Spleen (tissue), 13 donors: ENCODE measurements around the gene HEPACAM. TPM values are rescaled to one million over a fixed set of nuclear protein-coding genes. Genes with fewer than 3 reads are reported as not detected.

ENCODE experiments used
- DNase-seq: peaks from one replicate; pipeline ENCODE4 v3.0.0-alpha.2; 2020
- H3K27ac ChIP-seq, 8 donors: fragments of 200-600 bp; sonication (generic) in 7 of 8; 1 replicate in 4 of 8; 2 replicates in 4 of 8; pipeline versions ENCODE4 v1.5.0 to v1.8.0; 2016 to 2021; ENCODE audit warnings: inconsistent platforms in 4 of 8, mild to moderate bottlenecking in 4 of 8, moderate library complexity in 1 of 8
- H3K27me3 ChIP-seq, 7 donors: fragments of 200-600 bp; sonication (generic) in 6 of 7; replicated peaks in 1 of 7; 1 replicate in 4 of 7; 2 replicates in 3 of 7; pipeline versions ENCODE4 v1.5.0 to v1.8.0; 2016 to 2021; ENCODE audit warnings: inconsistent platforms in 3 of 7, mild to moderate bottlenecking in 1 of 7
- H3K36me3 ChIP-seq, 6 donors: fragments of 200-600 bp; sonication (generic) in 5 of 6; 1 replicate in 4 of 6; 2 replicates in 2 of 6; pipeline versions ENCODE4 v1.5.0 to v1.8.0; 2016 to 2021; ENCODE audit warnings: inconsistent platforms in 2 of 6
- H3K4me1 ChIP-seq, 6 donors: fragments of 200-600 bp; sonication (generic) in 5 of 6; 1 replicate in 3 of 6; 2 replicates in 3 of 6; pipeline versions ENCODE4 v1.5.0 to v1.8.0; 2016 to 2021; ENCODE audit warnings: inconsistent platforms in 3 of 6
- H3K4me3 ChIP-seq, 8 donors: fragments of 200-600 bp; sonication (generic) in 7 of 8; 1 replicate in 4 of 8; 2 replicates in 4 of 8; pipeline versions ENCODE4 v1.5.0 to v1.8.0; 2016 to 2021; ENCODE audit warnings: inconsistent platforms in 4 of 8, mild to moderate bottlenecking in 4 of 8, moderate library complexity in 2 of 8
- H3K9me3 ChIP-seq, 8 donors: fragments of 200-600 bp; sonication (generic) in 7 of 8; 1 replicate in 4 of 8; 2 replicates in 4 of 8; pipeline versions ENCODE4 v1.5.0 to v1.8.0; 2016 to 2021; ENCODE audit warnings: inconsistent platforms in 4 of 8
- POLR2A ChIP-seq, 3 donors: fragments of 450-650 bp; IDR thresholded peaks; one replicate each; pipeline ENCODE4 v1.5.1; 2017; ENCODE audit warnings: antibody characterized with exemption in 3 of 3, mild to moderate bottlenecking in 1 of 3
- POLR2AphosphoS5 ChIP-seq, 3 donors: sonication (generic); formaldehyde crosslinking; IDR thresholded peaks; one replicate each; pipeline ENCODE4 v1.5.1; 2017; ENCODE audit warnings: antibody characterized with exemption in 3 of 3
- WGBS, 5 donors: extraction: QIAGEN DNeasy Blood & Tissue Kit in 3 of 5; methylation state at CpG; one replicate each; pipeline versions ENCODE4 v1.1.5 to v1.1.7; 2013 to 2018; 5-methylcytosine and 5-hydroxymethylcytosine counted together
- intact Hi-C: fragments of 100-400 bp; cut with DNase I; formaldehyde crosslinking; loops from one replicate; pipeline ENCODE4 v1.15.0; 2023; ENCODE audit warnings: low total_unique reads
- long read RNA-seq, 2 donors: transcript quantifications; one replicate each; lab custom pipeline, GENCODE V29; 2026
- polyA plus RNA-seq, 3 donors: library from polyadenylated mRNA; stranded (reverse); fragments of 200-250 nt; gene quantifications; one replicate each; pipeline ENCODE4 v1.2.1, GENCODE V29; 2013
- total RNA-seq, 7 donors: library from RNA; depleted of rRNA in 3 of 7; stranded (reverse); fragments of >200 nt in 3 of 7; fragmentation: NEBNext Ultra II Directional in 4 of 7; extraction: Animal tissue kit (Norgen Biotek cat#: 25700) in 4 of 7; gene quantifications; one replicate each; pipeline versions ENCODE4 v1.1.0 to v1.2.1, GENCODE V29; 2016 to 2021
- TF ChIP-seq, protein P1 (sequence below), 11 experiments: fragments of 200-600 bp in 7 of 11; fragments of 450-650 bp in 4 of 11; sonication (generic) in 4 of 11; IDR thresholded peaks in 8 of 11; conservative IDR thresholded peaks in 3 of 11; 1 replicate in 7 of 11; 2 replicates in 4 of 11; pipeline versions ENCODE4 v1.4.0 to v1.8.0; 2016 to 2021; ENCODE audit warnings: antibody characterized with exemption in 11 of 11, inconsistent platforms in 4 of 11, mild to moderate bottlenecking in 1 of 11
- donor health status: healthy with polysubstance abuse.
- donor health status: DM: no; HTN: no; CAD: no; lungs with moderate emphysema.
- donor health status: DM: no; HTN: no; CAD: no.
- donor health status: Bipolar disorder and iron deficiency.
- donor health status: healthy.
- donor health status: DM: no; HTN: no; CAD: no.
- donor health status: DM: yes; HTN: yes; CAD: no.

HEPACAM gene, protein sequence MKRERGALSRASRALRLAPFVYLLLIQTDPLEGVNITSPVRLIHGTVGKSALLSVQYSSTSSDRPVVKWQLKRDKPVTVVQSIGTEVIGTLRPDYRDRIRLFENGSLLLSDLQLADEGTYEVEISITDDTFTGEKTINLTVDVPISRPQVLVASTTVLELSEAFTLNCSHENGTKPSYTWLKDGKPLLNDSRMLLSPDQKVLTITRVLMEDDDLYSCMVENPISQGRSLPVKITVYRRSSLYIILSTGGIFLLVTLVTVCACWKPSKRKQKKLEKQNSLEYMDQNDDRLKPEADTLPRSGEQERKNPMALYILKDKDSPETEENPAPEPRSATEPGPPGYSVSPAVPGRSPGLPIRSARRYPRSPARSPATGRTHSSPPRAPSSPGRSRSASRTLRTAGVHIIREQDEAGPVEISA
- 1 to 10 TPM in 1 of 7 donors, not detected in 6; 2.7 TPM for total RNA-seq
- under 1 TPM; 0.04 to 0.38 (median 0.22) TPM for polyA plus RNA-seq
- long read RNA-seq, donor 1, result 0 reads
- long read RNA-seq, donor 2, result 0 reads

DNA sequence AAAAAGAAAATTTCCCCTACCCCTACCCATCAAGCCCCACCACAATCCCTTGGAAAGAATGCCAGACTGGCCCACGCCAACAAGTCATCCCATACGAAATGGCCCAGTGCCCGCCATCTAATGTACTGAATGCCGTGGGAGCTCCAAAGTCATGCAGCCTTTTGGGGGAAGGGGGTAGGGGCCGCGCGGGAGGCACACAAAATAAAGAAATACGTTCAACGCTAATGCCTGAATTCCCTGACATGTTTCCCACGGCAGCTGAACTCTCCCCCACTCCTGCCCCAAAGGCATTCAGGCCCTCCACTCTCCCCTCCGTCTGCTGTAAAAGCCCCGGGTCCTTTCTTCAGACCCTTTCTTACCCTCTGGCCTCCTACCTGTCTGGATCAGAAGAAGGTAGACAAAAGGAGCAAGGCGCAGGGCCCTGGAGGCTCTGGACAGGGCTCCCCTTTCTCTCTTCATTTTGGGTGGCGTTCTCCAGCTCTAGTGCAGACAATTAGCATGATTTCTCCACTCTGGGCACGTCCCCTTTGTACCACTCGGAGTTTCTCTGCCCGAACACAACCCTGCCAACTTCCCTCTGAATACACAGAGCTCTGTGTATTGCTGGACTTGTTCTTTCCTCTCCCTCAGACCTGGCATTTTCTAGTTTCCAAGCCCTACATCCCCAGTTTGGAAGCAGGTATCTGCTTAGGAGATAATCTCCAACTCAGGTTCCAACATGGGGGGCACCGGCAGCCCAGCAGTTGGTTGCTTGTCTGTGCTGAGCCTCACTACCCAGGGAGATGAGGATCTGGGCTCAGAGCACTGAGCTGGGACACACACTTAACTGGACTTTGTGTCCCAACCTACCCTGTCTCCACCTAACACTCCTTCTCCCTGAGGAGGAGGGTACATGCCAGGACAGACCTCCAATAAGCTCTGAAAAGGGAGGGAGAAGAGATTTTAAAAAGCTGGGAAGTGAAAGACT lies at the start of gene HEPACAM:
Gene HEPACAM (minus strand): TSS at position 500 of the 967 bp plus-strand sequence. CDS start 41 bp downstream, at position 459.
- Histone ChIP-seq H3K9me3 (no peaks in the 10 kb centered on the region), H3K27ac (no peak within 1 kb of the TSS), H3K27me3 (peaks cover 0 to 35% (median 0%) of the 10 kb centered on the region in 7 donors), H3K4me1 (no peaks in the 10 kb centered on the region), H3K4me3 (no peak within 1 kb of the TSS), H3K36me3 (no peaks in the 10 kb centered on the region)
- TF ChIP-seq POLR2AphosphoS5 (IDR thresholded peaks at IDR 0.05), result no peak
- intact Hi-C loops, result no loop called here
- no peak for DNase-seq
- WGBS, 5 donors, result 87 to 93% (median 90%) methylated on average over 18 of the region's 18 CpGs

DNA sequence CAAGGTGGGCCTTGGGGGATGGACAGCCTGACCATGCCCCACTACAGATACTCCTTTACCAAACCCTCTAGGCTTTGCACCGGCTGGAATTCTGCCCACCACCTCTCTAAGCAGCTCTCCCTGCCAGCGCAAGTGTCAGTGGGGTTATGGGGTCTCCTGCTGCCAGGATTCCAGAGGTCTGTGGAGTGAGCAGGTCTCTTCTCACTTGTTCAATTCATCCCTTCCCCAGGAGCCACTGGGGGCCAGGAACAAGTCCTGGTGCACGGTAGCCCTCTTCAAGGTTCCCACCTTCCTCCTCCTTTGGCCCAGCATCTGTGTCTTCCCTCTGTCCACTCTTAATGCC lies 48.6 kb upstream of the HEPACAM start:
- Histone ChIP-seq H3K36me3 (peaks cover 0 to 34% (median 0%) of the 10 kb centered on the region in 6 donors), H3K27ac (no peak overlapping the region), H3K9me3 (peaks cover 0 to 41% (median 32%) of the 10 kb centered on the region in 8 donors), H3K4me3 (no peak overlapping the region), H3K27me3 (no peaks in the 10 kb centered on the region), H3K4me1 (no peaks in the 10 kb centered on the region)
- DNase-seq, result no peak
- intact Hi-C loops, result no loop called here
- TF ChIP-seq POLR2AphosphoS5 (IDR thresholded peaks at IDR 0.05) (no peak), POLR2A (IDR thresholded peaks at IDR 0.05) (no peak)
- TF ChIP-seq, protein P1, sequence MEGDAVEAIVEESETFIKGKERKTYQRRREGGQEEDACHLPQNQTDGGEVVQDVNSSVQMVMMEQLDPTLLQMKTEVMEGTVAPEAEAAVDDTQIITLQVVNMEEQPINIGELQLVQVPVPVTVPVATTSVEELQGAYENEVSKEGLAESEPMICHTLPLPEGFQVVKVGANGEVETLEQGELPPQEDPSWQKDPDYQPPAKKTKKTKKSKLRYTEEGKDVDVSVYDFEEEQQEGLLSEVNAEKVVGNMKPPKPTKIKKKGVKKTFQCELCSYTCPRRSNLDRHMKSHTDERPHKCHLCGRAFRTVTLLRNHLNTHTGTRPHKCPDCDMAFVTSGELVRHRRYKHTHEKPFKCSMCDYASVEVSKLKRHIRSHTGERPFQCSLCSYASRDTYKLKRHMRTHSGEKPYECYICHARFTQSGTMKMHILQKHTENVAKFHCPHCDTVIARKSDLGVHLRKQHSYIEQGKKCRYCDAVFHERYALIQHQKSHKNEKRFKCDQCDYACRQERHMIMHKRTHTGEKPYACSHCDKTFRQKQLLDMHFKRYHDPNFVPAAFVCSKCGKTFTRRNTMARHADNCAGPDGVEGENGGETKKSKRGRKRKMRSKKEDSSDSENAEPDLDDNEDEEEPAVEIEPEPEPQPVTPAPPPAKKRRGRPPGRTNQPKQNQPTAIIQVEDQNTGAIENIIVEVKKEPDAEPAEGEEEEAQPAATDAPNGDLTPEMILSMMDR (IDR thresholded peaks at IDR 0.05 in 8 of 11, conservative IDR thresholded peaks at IDR 0.05 in 3 of 11), result no peak
- WGBS, 5 donors, result 93 to 95% (median 95%) methylated on average over 3 of the region's 3 CpGs

DNA sequence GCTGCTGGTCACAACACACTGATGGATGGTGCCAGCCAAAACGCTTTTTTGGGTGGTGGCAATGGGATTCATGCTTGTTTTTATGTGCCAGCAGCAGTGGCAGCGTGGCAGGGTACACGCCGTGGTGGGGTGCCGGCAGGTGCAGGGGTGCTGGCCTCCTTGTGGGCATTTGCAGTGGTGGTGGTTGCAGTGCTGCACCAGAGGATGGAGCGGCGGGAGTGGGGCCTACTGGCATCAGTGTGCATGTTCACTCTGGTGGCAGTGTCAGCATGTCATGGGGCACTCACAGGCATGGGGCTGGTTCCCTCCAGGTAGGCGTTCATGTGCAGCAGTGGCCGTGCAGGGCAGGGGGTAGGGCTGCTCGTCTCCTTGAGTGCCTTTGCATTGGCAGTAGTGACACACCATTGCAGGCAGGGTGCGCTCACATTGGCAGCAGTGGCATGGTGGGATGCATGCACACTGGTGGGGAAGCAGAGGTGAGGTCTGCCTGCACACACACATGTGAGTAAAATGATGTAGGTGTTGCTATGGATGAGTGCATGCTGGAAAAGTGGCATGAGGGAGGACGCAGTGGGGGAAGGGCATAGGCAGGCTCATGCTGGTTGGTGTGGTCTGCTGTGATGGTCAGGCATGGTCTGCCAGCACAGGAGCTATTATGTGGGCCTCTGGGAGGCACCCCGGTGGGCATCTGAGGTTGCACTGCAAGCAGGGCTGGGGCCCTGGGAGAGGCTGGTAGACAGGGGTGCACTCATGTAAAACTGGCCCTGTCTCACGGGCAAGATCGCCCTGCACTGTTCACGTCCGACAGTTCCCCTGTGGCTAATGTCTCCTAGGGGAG lies 48.0 kb upstream of the HEPACAM start:
- H3K27me3 ChIP-seq, result no peaks in the 10 kb centered on the region
- intact Hi-C loops, result no loop called here
- 93 to 96% (median 96%) methylated on average over 14 to 17 of the region's 17 CpGs for WGBS, 5 donors
- H3K4me3 ChIP-seq, result no peak overlapping the region
- H3K27ac ChIP-seq, result no peak overlapping the region
- TF ChIP-seq, protein P1 (IDR thresholded peaks at IDR 0.05 in 8 of 11, conservative IDR thresholded peaks at IDR 0.05 in 3 of 11), result no peak
- TF ChIP-seq POLR2AphosphoS5 (IDR thresholded peaks at IDR 0.05) (no peak), POLR2A (IDR thresholded peaks at IDR 0.05) (no peak)
- DNase-seq, result no peak
- peaks cover 0 to 47% (median 38%) of the 10 kb centered on the region in 8 donors for H3K9me3 ChIP-seq
- H3K36me3 ChIP-seq, result peaks cover 0 to 34% (median 0%) of the 10 kb centered on the region in 6 donors
- H3K4me1 ChIP-seq, result no peaks in the 10 kb centered on the region

DNA sequence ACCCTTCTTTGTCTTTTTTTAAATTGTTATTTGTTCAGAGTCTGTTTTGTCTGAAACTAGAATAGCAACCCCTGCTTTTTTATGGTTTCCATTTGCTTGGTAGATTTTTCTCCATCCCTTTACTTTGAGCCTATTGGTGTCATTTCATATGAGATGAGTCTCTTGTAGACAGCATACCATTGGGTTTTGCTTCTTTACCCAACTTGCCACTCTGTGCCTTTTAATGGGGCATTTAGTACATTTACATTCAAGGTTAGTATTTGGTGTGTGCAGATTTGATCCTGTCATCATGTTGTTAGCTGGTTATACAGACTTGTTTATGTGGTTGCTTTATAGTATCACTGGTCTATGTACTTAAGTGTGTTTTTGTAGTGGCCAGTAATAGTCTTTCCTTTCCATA lies 46.2 kb upstream of the HEPACAM start:
- TF ChIP-seq POLR2A (IDR thresholded peaks at IDR 0.05) (no peak), POLR2AphosphoS5 (IDR thresholded peaks at IDR 0.05) (no peak)
- TF ChIP-seq, protein P1 (IDR thresholded peaks at IDR 0.05 in 8 of 11, conservative IDR thresholded peaks at IDR 0.05 in 3 of 11), result no peak

More for the DNA sequence above, 46.2 kb upstream of the HEPACAM start:
- no peak overlapping the region for H3K4me3 ChIP-seq
- no peak for DNase-seq
- no peaks in the 10 kb centered on the region for H3K27me3 ChIP-seq
- no peaks in the 10 kb centered on the region for H3K4me1 ChIP-seq
- peaks cover 0 to 17% (median 0%) of the 10 kb centered on the region in 6 donors for H3K36me3 ChIP-seq
- intact Hi-C loops, result no loop called here
- H3K9me3 ChIP-seq, result peaks cover 0 to 54% (median 42%) of the 10 kb centered on the region in 8 donors
- H3K27ac ChIP-seq, result no peak overlapping the region
